Heart left ventricle (tissue), 13 donors: Measurements from ENCODE around the gene C13orf46.

Experiments used
- POLR2A ChIP-seq, 2 donors: fragments of 450-650 bp; IDR thresholded peaks; one replicate each; pipeline ENCODE4 v1.6.1; 2017; ENCODE audit warnings: antibody characterized with exemption in 2 of 2, mild to moderate bottlenecking in 2 of 2, moderate library complexity in 2 of 2
- TF ChIP-seq, protein P1 (sequence below), 12 donors: fragments of 200-600 bp; sonication (generic) in 4 of 12; IDR thresholded peaks; one replicate each; pipeline versions ENCODE4 v1.5.0 to v1.8.0; 2018 to 2022; ENCODE audit warnings: antibody characterized with exemption in 12 of 12, mild to moderate bottlenecking in 5 of 12
- donor health status: ischemic (EF 13 %, LVEDD 7.1; RV severe dilation, severe dysfunction).
- donor health status: DM: no; HTN: yes; CAD: no.
- donor health status: DM: no; HTN: no; CAD: no.
- donor health status: ischemic (EF 25% LVEDD 6.9; RV normal size, moderate dysfunction).
- donor health status: ischemic (EF 25% LVEDD 5.7; RV mildly dilated, moderate dysfunction).
- donor health status: ischemic (EF 35%, LVEDD 5.7; RV mildly dilated, moderate dysfunction).
- donor health status: nonischemic (EF 11% LVEDD 7.7; RV severe dilation, severe dysfunction).
- donor health status: DM: yes; HTN: yes; CAD: no.
- donor health status: PGD.
- donor health status: ischemic (EF 29% LVEDD 5.4; RV normal size, mild dysfunction).
- donor health status: nonischemic (EF 23%, LVEDD 6.1; RV moderate dilation, normal function).

- TF ChIP-seq, protein P1, sequence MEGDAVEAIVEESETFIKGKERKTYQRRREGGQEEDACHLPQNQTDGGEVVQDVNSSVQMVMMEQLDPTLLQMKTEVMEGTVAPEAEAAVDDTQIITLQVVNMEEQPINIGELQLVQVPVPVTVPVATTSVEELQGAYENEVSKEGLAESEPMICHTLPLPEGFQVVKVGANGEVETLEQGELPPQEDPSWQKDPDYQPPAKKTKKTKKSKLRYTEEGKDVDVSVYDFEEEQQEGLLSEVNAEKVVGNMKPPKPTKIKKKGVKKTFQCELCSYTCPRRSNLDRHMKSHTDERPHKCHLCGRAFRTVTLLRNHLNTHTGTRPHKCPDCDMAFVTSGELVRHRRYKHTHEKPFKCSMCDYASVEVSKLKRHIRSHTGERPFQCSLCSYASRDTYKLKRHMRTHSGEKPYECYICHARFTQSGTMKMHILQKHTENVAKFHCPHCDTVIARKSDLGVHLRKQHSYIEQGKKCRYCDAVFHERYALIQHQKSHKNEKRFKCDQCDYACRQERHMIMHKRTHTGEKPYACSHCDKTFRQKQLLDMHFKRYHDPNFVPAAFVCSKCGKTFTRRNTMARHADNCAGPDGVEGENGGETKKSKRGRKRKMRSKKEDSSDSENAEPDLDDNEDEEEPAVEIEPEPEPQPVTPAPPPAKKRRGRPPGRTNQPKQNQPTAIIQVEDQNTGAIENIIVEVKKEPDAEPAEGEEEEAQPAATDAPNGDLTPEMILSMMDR (IDR thresholded peaks at IDR 0.05) = no peak
- no peak for TF ChIP-seq POLR2A (IDR thresholded peaks at IDR 0.05)
These were observed 42.1 kb upstream of the C13orf46 start for GRCh38 chr13:114015969-114016295.
